Gastroesophageal sphincter (tissue), 4 donors: ENCODE results near the gene CTPS2. TPM values are rescaled to one million over a fixed set of nuclear protein-coding genes. Genes with fewer than 3 reads are reported as not detected.
"Not testable (repeated sequence)": the region's sequence is repeated elsewhere in the genome, so short reads cannot be mapped to it uniquely, and the experiment has no call there.

ENCODE experiments used
- ATAC-seq: fragments of 150-250 bp; one replicate; pipeline ENCODE4 v1.9.1; 2016; ENCODE audit warnings: mild to moderate bottlenecking, moderate library complexity
- H3K27ac ChIP-seq, 4 donors: fragments of 200-600 bp; sonication (generic) in 3 of 4; 1 replicate in 3 of 4; 2 replicates in 1 of 4; pipeline ENCODE4 v1.5.1; 2016 to 2019
- H3K27me3 ChIP-seq: fragments of 200-600 bp; sonication (generic); one replicate; pipeline ENCODE4 v1.5.1; 2019
- H3K36me3 ChIP-seq, 2 donors: fragments of 200-600 bp; sonication (generic); one replicate each; pipeline ENCODE4 v1.5.1; 2019; ENCODE audit warnings: control low read depth in 1 of 2
- H3K4me1 ChIP-seq, 3 donors: fragments of 200-600 bp; sonication (generic); 1 replicate in 2 of 3; 2 replicates in 1 of 3; pipeline ENCODE4 v1.5.1; 2016 to 2019; ENCODE audit warnings: control low read depth in 2 of 3
- H3K4me3 ChIP-seq, 2 donors: fragments of 200-600 bp; sonication (generic); one replicate each; pipeline ENCODE4 v1.5.1; 2019; ENCODE audit warnings: mild to moderate bottlenecking in 1 of 2, moderate library complexity in 1 of 2
- H3K9me3 ChIP-seq, 3 donors: fragments of 200-600 bp; sonication (generic); one replicate each; pipeline ENCODE4 v1.5.1; 2017 to 2019; ENCODE audit warnings: control low read depth in 2 of 3
- CTCF ChIP-seq, 4 experiments: fragments of 200-600 bp in 2 of 4; fragments of 450-650 bp in 2 of 4; sonication (generic) in 1 of 4; IDR thresholded peaks; one replicate each; pipeline ENCODE4 v1.5.1; 2017 to 2019; ENCODE audit warnings: antibody characterized with exemption in 4 of 4, mild to moderate bottlenecking in 2 of 4, moderate library complexity in 2 of 4
- EP300 ChIP-seq: sonication (generic); formaldehyde crosslinking; IDR thresholded peaks from one replicate; pipeline ENCODE4 v1.6.1; 2017; ENCODE audit warnings: antibody characterized with exemption, mild to moderate bottlenecking
- POLR2A ChIP-seq, 2 donors: fragments of 450-650 bp; IDR thresholded peaks; one replicate each; pipeline ENCODE4 v1.6.1; 2017; ENCODE audit warnings: antibody characterized with exemption in 2 of 2, mild to moderate bottlenecking in 2 of 2, moderate library complexity in 1 of 2
- POLR2AphosphoS5 ChIP-seq: sonication (generic); formaldehyde crosslinking; IDR thresholded peaks from one replicate; pipeline ENCODE4 v1.6.1; 2017; ENCODE audit warnings: antibody characterized with exemption
- WGBS, 2 donors: methylation state at CpG; one replicate each; pipeline ENCODE4 v1.1.5; 2018; ENCODE audit warnings: low coverage in 1 of 2; 5-methylcytosine and 5-hydroxymethylcytosine counted together
- total RNA-seq, 4 donors: library from RNA; depleted of rRNA; stranded (reverse); fragments of >200 nt; gene quantifications; one replicate each; pipeline ENCODE4 v1.1.0, GENCODE V29; 2016

The CTPS2 gene
- total RNA-seq, 4 donors from 2014 or later = 12.1 to 20.5 (median 14.0) TPM

- TF ChIP-seq CTCF (IDR thresholded peaks at IDR 0.05) (no peak), EP300 (no peak), POLR2AphosphoS5 (no peak), POLR2A (IDR thresholded peaks at IDR 0.05) (no peak)
- H3K9me3 ChIP-seq = no peaks in the 10 kb centered on the region
- 92 to 100% methylated on average over 3 to 4 of the region's 6 CpGs for whole genome bisulfite sequencing, 2 donors
- H3K4me3 ChIP-seq = no peak overlapping the region
- H3K36me3 ChIP-seq = peaks cover 0 to 8% of the 10 kb centered on the region in 2 donors
- no peaks in the 10 kb centered on the region for H3K27me3 ChIP-seq
- H3K4me1 ChIP-seq = no peaks in the 10 kb centered on the region
- H3K27ac ChIP-seq = no peak overlapping the region
- ATAC-seq = no peak
Measured at GRCh38 chrX:16586377-16587112, 125.9 kb downstream of the CTPS2 start.

- no peaks in the 10 kb centered on the region for H3K9me3 ChIP-seq
- H3K27ac ChIP-seq = no peak overlapping the region
- no peaks in the 10 kb centered on the region for H3K4me1 ChIP-seq
- H3K27me3 ChIP-seq = no peaks in the 10 kb centered on the region
- TF ChIP-seq CTCF (IDR thresholded peaks at IDR 0.05) (no peak), POLR2AphosphoS5 (no peak), POLR2A (IDR thresholded peaks at IDR 0.05) (no peak), EP300 (no peak)
- 42 to 58% methylated on average over 2 to 6 of the region's 7 CpGs for WGBS, 2 donors
- ATAC-seq = no peak
- H3K36me3 ChIP-seq = peaks cover 0 to 8% of the 10 kb centered on the region in 2 donors
- no peak overlapping the region for H3K4me3 ChIP-seq
Measured at GRCh38 chrX:16585486-16586376, 126.7 kb downstream of the CTPS2 start.

- H3K27me3 ChIP-seq, H3K36me3 ChIP-seq, H3K9me3 ChIP-seq, H3K4me1 ChIP-seq, H3K4me3 ChIP-seq, H3K27ac ChIP-seq, ATAC-seq: not testable (repeated sequence)
- 48 to 81% methylated on average over 5 to 7 of the region's 14 CpGs for WGBS, 2 donors
Measured at GRCh38 chrX:16580004-16580797, 132.3 kb downstream of the CTPS2 start.

- H3K27me3 ChIP-seq = no peaks in the 10 kb centered on the region
- H3K27ac ChIP-seq = no peak overlapping the region
- no peak for ATAC-seq
- no peaks in the 10 kb centered on the region for H3K4me1 ChIP-seq
- H3K9me3 ChIP-seq = no peaks in the 10 kb centered on the region
- H3K36me3 ChIP-seq = no peaks in the 10 kb centered on the region
- WGBS, 2 donors = 55 to 65% methylated on average over 3 of the region's 3 CpGs
- H3K4me3 ChIP-seq = no peak overlapping the region
- TF ChIP-seq EP300 (no peak), POLR2AphosphoS5 (no peak), CTCF (IDR thresholded peaks at IDR 0.05) (no peak), POLR2A (IDR thresholded peaks at IDR 0.05) (no peak)
Measured at GRCh38 chrX:16579517-16579916, 133.0 kb downstream of the CTPS2 start.

GRCh38 chrX:16578218-16578617, 134.3 kb downstream of the CTPS2 start:
- no peak overlapping the region for H3K27ac ChIP-seq
- no peaks in the 10 kb centered on the region for H3K4me1 ChIP-seq
- no peaks in the 10 kb centered on the region for H3K36me3 ChIP-seq
- no peak for ATAC-seq
- no peak for TF ChIP-seq EP300
- TF ChIP-seq POLR2A (IDR thresholded peaks at IDR 0.05) = no peak
- no peak for TF ChIP-seq POLR2AphosphoS5
- no peak for TF ChIP-seq CTCF (IDR thresholded peaks at IDR 0.05)
- no peak overlapping the region for H3K4me3 ChIP-seq
- no peaks in the 10 kb centered on the region for H3K27me3 ChIP-seq
- no peaks in the 10 kb centered on the region for H3K9me3 ChIP-seq
- WGBS, 2 donors = 36 to 65% methylated on average over 2 of the region's 2 CpGs
